ENCODE measurements around the gene PDGFC. TPM values are rescaled to one million over a fixed set of nuclear protein-coding genes. Genes with fewer than 3 reads are reported as not detected.

Gene PDGFC
- polyA plus RNA-seq, 1 donor (not counting 4 experiments of a cell fraction or from before 2014, with no cell fraction given), result 29.7 TPM

DNA sequence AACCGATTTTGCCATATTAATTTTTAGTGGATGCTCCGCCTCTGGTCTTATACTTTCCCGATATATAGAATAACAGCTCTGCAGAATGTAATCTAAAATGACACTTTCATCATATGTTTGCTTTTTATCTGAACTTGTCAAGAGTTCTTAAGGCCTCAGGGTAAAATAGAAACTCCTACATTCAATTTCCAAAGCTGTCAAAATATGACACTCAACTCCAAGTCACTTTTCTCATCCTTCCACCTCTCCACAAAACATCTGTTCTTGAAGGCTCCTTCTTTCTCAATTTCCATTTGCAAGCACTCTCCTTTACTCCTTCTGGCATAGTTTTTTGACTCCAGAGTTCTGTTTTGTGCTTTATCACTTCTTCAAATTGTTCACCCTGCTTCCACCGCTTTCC is 242.2 kb downstream of the PDGFC start:
- Histone ChIP-seq H3K4me2 (ENCODE audit: control insufficient read depth, extremely low read depth, insufficient read depth, low read depth, low read length) (no peak overlapping the region), H3K4me1 (ENCODE audit: control insufficient read depth, extremely low read depth, insufficient read depth, low read length) (no peaks in the 10 kb centered on the region), H4K20me1 (ENCODE audit: control insufficient read depth, extremely low read depth, insufficient read depth, low read length) (no peaks in the 10 kb centered on the region)

DNA sequence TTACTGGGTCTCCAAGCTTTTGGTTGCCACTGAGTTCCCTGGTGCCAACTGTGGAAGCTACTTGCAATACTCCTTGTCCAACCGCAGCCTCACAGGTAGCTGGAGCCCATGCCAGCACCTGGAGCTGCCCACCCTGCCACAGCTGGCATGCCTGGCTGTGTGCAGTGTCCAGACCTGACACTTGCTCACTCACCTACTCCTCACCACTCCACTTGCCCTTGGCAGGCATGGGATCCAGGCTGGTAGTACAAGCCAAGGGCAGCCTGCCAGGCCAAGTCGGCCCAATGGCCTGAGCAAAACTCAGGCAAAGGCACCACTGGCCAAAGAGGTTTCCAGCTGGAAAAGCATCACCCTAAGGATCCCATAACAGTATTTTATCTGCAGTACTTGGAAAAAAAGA is 246.3 kb downstream of the PDGFC start:
- no peaks in the 10 kb centered on the region for H4K20me1 ChIP-seq (ENCODE audit: control insufficient read depth, extremely low read depth, insufficient read depth, low read length)
- no peaks in the 10 kb centered on the region for H3K9me3 ChIP-seq (ENCODE audit: control insufficient read depth, low read depth, low read length)
- H3K9me1 ChIP-seq (ENCODE audit: control insufficient read depth, extremely low read depth, insufficient read depth, low read length), result no peaks in the 10 kb centered on the region
- FAIRE-seq (no peak), DNase-seq (ENCODE audit: low read depth, low spot score) (no peak)
- H3K4me1 ChIP-seq (ENCODE audit: control insufficient read depth, extremely low read depth, insufficient read depth, low read length), result no peaks in the 10 kb centered on the region
- dilution Hi-C loops (cut with MboI; ENCODE audit: extremely low pct_ligation_motif_present, low sequenced_read_pairs), result no loop called here
- no peaks in the 10 kb centered on the region for H3K79me2 ChIP-seq (ENCODE audit: control insufficient read depth, insufficient read depth, low read length)
- no peaks in the 10 kb centered on the region for H3K36me3 ChIP-seq (ENCODE audit: control insufficient read depth in 2 of 2, extremely low read depth in 1 of 2, insufficient read depth in 2 of 2, low read length in 2 of 2)
- no peak overlapping the region for H3K4me2 ChIP-seq (ENCODE audit: control insufficient read depth, extremely low read depth, insufficient read depth, low read depth, low read length)
- H3K27ac ChIP-seq (ENCODE audit: control insufficient read depth, insufficient read depth, low read length), result no peak overlapping the region
- H2AFZ ChIP-seq (ENCODE audit: control insufficient read depth, low read length), result no peak overlapping the region
- H3K27me3 ChIP-seq (ENCODE audit: control insufficient read depth, extremely low read depth, insufficient read depth, low read length), result no peaks in the 10 kb centered on the region
- H3K9ac ChIP-seq (ENCODE audit: control insufficient read depth, extremely low read depth, insufficient read depth, low read length), result no peak overlapping the region
- TF ChIP-seq EZH2 (IDR thresholded peaks at IDR 0.05; ENCODE audit: low read length), result no peak
- no peak for TF ChIP-seq CTCF (optimal IDR thresholded peaks at IDR 0.05 in 1 of 3, IDR thresholded peaks at IDR 0.05 in 1 of 3, conservative IDR thresholded peaks at IDR 0.05 in 1 of 3; ENCODE audit: extremely low read depth in 1 of 3, insufficient read depth in 2 of 3, low read length in 3 of 3)
- H3K4me3 ChIP-seq (ENCODE audit: control insufficient read depth in 2 of 3, extremely low read depth in 1 of 3, insufficient read depth in 2 of 3, low read depth in 1 of 3, low read length in 3 of 3), result no peak overlapping the region

More for the DNA sequence above, 242.2 kb downstream of the PDGFC start:
- Histone ChIP-seq H3K9ac (ENCODE audit: control insufficient read depth, extremely low read depth, insufficient read depth, low read length) (no peak overlapping the region), H3K79me2 (ENCODE audit: control insufficient read depth, insufficient read depth, low read length) (no peaks in the 10 kb centered on the region), H3K9me1 (ENCODE audit: control insufficient read depth, extremely low read depth, insufficient read depth, low read length) (no peaks in the 10 kb centered on the region), H3K36me3 (ENCODE audit: control insufficient read depth in 2 of 2, extremely low read depth in 1 of 2, insufficient read depth in 2 of 2, low read length in 2 of 2) (no peaks in the 10 kb centered on the region), H2AFZ (ENCODE audit: control insufficient read depth, low read length) (no peak overlapping the region), H3K27me3 (ENCODE audit: control insufficient read depth, extremely low read depth, insufficient read depth, low read length) (no peaks in the 10 kb centered on the region), H3K9me3 (ENCODE audit: control insufficient read depth, low read depth, low read length) (peaks cover 15% of the 10 kb centered on the region), H3K27ac (ENCODE audit: control insufficient read depth, insufficient read depth, low read length) (no peak overlapping the region), H3K4me3 (ENCODE audit: control insufficient read depth in 2 of 3, extremely low read depth in 1 of 3, insufficient read depth in 2 of 3, low read depth in 1 of 3, low read length in 3 of 3) (no peak overlapping the region)
- dilution Hi-C loops (cut with MboI; ENCODE audit: extremely low pct_ligation_motif_present, low sequenced_read_pairs), result no loop called here
- FAIRE-seq, result no peak
- no peak for DNase-seq (ENCODE audit: low read depth, low spot score)
- TF ChIP-seq CTCF (optimal IDR thresholded peaks at IDR 0.05 in 1 of 3, IDR thresholded peaks at IDR 0.05 in 1 of 3, conservative IDR thresholded peaks at IDR 0.05 in 1 of 3; ENCODE audit: extremely low read depth in 1 of 3, insufficient read depth in 2 of 3, low read length in 3 of 3), result no peak
- no peak for TF ChIP-seq EZH2 (IDR thresholded peaks at IDR 0.05; ENCODE audit: low read length)

Measured in keratinocyte (primary cell).